ENCODE results near the gene ITPR1.

GRCh38 chr3:4498446-4498845 lies 5.3 kb downstream of the ITPR1 start:
- TF ChIP-seq CTCF (IDR thresholded peaks at IDR 0.05; ENCODE audit: low read depth, low read length): no peak
- no peak for TF ChIP-seq POLR2A (IDR thresholded peaks at IDR 0.05; ENCODE audit: extremely low read depth, insufficient read length)
- no peak for TF ChIP-seq MYC (IDR thresholded peaks at IDR 0.05; ENCODE audit: low read depth, low read length)
- TF ChIP-seq, protein P1, sequence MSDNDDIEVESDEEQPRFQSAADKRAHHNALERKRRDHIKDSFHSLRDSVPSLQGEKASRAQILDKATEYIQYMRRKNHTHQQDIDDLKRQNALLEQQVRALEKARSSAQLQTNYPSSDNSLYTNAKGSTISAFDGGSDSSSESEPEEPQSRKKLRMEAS (IDR thresholded peaks at IDR 0.05; ENCODE audit: low read depth, low read length): no peak

Data from NB4 (cell line).